Cardiac fibroblast (primary cell): ENCODE measurements around the gene ZNF333.

Experiments used
- DNase-seq, 2 donors: peaks; one replicate each; pipeline versions ENCODE4 v3.0.0 to v3.0.0-alpha.2; 2010; ENCODE audit warnings: low read depth in 2 of 2
- H3K4me3 ChIP-seq, 2 donors: replicated peaks in 1 of 2; 1 replicate in 1 of 2; 2 replicates in 1 of 2; pipeline ENCODE4 v1.5.1; 2011; ENCODE audit warnings: low read depth in 2 of 2, low read length in 2 of 2, mild to moderate bottlenecking in 2 of 2, moderate library complexity in 1 of 2
- TF ChIP-seq, protein P1 (sequence below): IDR thresholded peaks from one replicate; pipeline ENCODE4 v1.5.1; 2011; ENCODE audit warnings: low read depth, mild to moderate bottlenecking, low read length, inconsistent platforms

The ZNF333 gene

GRCh38 chr19:14689598-14690503 lies at the start of gene ZNF333:
ZNF333 (plus strand) TSS chr19:14690048; CDS start chr19:14693492, 3,444 bp downstream.
- DNase-seq = peak; percentile 94
- peak within 1 kb of the TSS; percentile 82 to 86 for H3K4me3 ChIP-seq
- TF ChIP-seq, protein P1, sequence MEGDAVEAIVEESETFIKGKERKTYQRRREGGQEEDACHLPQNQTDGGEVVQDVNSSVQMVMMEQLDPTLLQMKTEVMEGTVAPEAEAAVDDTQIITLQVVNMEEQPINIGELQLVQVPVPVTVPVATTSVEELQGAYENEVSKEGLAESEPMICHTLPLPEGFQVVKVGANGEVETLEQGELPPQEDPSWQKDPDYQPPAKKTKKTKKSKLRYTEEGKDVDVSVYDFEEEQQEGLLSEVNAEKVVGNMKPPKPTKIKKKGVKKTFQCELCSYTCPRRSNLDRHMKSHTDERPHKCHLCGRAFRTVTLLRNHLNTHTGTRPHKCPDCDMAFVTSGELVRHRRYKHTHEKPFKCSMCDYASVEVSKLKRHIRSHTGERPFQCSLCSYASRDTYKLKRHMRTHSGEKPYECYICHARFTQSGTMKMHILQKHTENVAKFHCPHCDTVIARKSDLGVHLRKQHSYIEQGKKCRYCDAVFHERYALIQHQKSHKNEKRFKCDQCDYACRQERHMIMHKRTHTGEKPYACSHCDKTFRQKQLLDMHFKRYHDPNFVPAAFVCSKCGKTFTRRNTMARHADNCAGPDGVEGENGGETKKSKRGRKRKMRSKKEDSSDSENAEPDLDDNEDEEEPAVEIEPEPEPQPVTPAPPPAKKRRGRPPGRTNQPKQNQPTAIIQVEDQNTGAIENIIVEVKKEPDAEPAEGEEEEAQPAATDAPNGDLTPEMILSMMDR = no peak

DNA sequence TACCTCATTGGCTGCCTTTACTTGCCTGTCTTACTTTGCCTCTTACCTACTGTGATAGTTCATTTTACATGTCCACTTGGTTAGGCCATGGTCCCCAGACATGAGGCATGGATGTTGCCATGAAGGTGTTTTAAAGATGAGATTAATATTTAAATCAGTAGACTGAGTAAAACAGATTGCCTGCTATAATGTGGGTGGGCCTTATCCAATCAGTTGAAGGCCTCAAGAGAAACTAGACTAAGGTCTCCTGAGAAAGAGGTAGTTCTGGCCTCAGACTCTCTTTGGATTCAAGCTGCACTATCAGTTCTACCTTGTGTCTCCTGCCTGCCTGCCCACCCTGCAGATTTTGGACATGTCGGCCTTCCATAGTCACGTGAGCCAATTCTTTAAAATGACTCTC lies 41.3 kb upstream of the ZNF333 start:
- no peak for DNase-seq
- H3K4me3 ChIP-seq = no peak overlapping the region
- TF ChIP-seq, protein P1 = no peak

DNA sequence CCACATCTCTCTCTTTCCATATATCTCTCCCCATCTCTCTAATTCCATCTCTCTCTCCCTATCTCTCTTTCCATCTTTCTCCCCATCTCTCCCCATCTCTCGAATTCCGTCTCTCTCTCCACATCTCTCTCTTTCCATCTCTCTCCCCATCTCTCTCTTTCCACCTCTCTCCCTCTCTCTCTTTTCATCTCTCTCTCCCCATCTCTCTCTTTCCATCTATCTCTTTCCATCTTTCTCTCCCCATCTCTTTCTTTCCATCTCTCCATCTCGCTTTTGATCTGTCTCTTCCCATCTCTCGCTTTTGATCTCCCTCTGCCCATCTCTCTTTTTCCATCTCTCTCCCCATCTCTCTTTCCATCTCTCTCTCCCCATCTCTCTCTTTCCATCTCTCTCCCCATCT lies 40.8 kb upstream of the ZNF333 start:
- DNase-seq = no peak
- TF ChIP-seq, protein P1 = no peak
- no peak overlapping the region for H3K4me3 ChIP-seq

DNA sequence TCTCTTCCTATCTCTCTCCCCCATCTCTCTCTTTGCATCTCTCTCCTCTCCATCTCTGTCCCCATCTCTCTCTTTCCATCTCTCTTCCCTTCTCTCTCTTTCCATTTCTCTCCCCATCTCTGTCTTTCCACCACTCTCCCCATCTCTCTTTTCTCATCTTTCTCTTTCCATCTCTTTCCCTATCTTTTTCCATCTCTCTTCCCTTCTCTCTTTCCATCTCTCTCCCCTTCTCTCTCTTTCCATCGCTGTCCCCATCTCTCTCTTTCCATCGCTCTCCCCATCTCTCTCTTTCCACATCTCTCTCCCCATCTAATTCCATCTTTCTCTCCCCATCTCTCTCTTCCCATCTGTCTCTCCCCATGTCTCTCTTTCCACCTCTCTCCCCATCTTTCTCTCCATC lies 39.7 kb upstream of the ZNF333 start:
- no peak for DNase-seq
- no peak overlapping the region for H3K4me3 ChIP-seq
- TF ChIP-seq, protein P1 = no peak

DNA sequence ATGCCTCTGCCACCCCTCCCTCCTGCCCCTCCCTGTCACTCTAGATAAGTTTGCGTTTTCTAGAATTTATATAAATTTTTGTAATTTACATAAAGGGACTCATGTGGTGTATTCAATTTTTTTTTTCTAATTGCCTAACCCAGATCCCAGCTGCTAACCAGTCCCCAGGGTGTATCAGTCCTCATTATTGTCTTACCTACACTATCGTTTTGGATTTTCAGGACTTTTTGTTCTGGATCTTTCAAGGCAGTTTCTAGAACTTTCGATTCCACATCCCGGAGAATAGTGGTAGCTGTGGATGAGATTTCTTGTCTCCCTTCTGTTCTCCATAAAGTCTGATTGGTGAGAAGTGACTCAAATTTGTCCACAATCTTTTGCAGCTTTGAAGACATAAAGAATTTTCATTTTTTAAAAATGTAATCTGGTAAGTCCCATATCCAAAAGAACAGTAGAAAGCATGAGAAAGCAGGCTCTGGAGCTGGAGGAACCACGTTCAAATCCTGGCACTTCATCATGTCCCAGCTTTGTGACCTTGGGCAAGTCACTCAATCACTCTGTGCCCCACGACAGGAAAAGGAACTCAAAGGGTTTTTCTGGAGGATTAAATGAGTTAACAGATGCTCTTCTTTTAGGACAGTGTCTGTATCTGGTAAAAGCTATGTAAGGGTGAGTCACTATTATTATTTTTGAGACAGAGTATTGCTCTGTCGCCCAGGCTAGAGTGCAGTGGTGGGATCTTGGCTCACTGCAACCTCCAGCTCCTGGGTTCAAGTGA lies 34.9 kb upstream of the ZNF333 start:
- no peak overlapping the region for H3K4me3 ChIP-seq
- TF ChIP-seq, protein P1 = no peak
- no peak for DNase-seq

GRCh38 chr19:14655726-14656125 lies 34.1 kb upstream of the ZNF333 start:
- DNase-seq = no peak
- H3K4me3 ChIP-seq = no peak overlapping the region
- TF ChIP-seq, protein P1 = no peak
